HUES6 (cell line): ENCODE results near the gene JPT2.

Source experiments
- H3K27ac ChIP-seq: 2 replicates; pipeline ENCODE4 v1.7.0; 2013; ENCODE audit warnings: low read depth, mild to moderate bottlenecking, low read length, inconsistent platforms
- H3K27me3 ChIP-seq: 2 replicates; pipeline ENCODE4 v1.6.1; 2013; ENCODE audit warnings: low read length; ENCODE audit not compliant: control insufficient read depth, insufficient read depth
- H3K36me3 ChIP-seq: 2 replicates; pipeline ENCODE4 v1.6.1; 2013; ENCODE audit warnings: low read length; ENCODE audit not compliant: control insufficient read depth, insufficient read depth
- H3K4me1 ChIP-seq: 2 replicates; pipeline ENCODE4 v1.6.1; 2013; ENCODE audit warnings: low read length; ENCODE audit not compliant: control insufficient read depth, insufficient read depth
- H3K4me3 ChIP-seq: 2 replicates; pipeline ENCODE4 v1.5.1; 2013; ENCODE audit warnings: low read depth, low read length
- H3K9ac ChIP-seq: one replicate; pipeline ENCODE4 v1.6.1; 2013; ENCODE audit warnings: mild to moderate bottlenecking, low read length
- H3K9me3 ChIP-seq: 2 replicates; pipeline ENCODE4 v1.6.1; 2013; ENCODE audit warnings: low read depth, low read length; ENCODE audit not compliant: control insufficient read depth, insufficient read depth

JPT2 gene

GRCh38 chr16:1653023-1653422 is 25.1 kb upstream of the JPT2 start:
- H3K27me3 ChIP-seq: no peaks in the 10 kb centered on the region
- H3K4me1 ChIP-seq: no peaks in the 10 kb centered on the region
- H3K27ac ChIP-seq: no peak overlapping the region
- H3K9me3 ChIP-seq: no peaks in the 10 kb centered on the region
- H3K4me3 ChIP-seq: no peak overlapping the region
- peaks cover 75% of the 10 kb centered on the region for H3K36me3 ChIP-seq
- H3K9ac ChIP-seq: no peak overlapping the region

GRCh38 chr16:1654505-1655268 is 23.4 kb upstream of the JPT2 start:
- Histone ChIP-seq H3K27ac (no peak overlapping the region), H3K4me1 (no peaks in the 10 kb centered on the region), H3K4me3 (no peak overlapping the region), H3K27me3 (no peaks in the 10 kb centered on the region), H3K9me3 (no peaks in the 10 kb centered on the region), H3K9ac (no peak overlapping the region), H3K36me3 (peaks cover 88% of the 10 kb centered on the region)

- no peak overlapping the region for H3K27ac ChIP-seq
- no peak overlapping the region for H3K4me3 ChIP-seq
- H3K9me3 ChIP-seq: no peaks in the 10 kb centered on the region
- no peak overlapping the region for H3K9ac ChIP-seq
- no peaks in the 10 kb centered on the region for H3K4me1 ChIP-seq
- peaks cover 91% of the 10 kb centered on the region for H3K36me3 ChIP-seq
- H3K27me3 ChIP-seq: no peaks in the 10 kb centered on the region
Measured at GRCh38 chr16:1655269-1655807, 22.7 kb upstream of the JPT2 start.

GRCh38 chr16:1655909-1656807 is 21.9 kb upstream of the JPT2 start:
- Histone ChIP-seq H3K9ac (no peak overlapping the region), H3K4me3 (no peak overlapping the region), H3K36me3 (peaks cover 88% of the 10 kb centered on the region), H3K4me1 (no peaks in the 10 kb centered on the region), H3K9me3 (no peaks in the 10 kb centered on the region), H3K27ac (no peak overlapping the region), H3K27me3 (no peaks in the 10 kb centered on the region)

- no peak overlapping the region for H3K9ac ChIP-seq
- no peak overlapping the region for H3K27ac ChIP-seq
- H3K9me3 ChIP-seq: no peaks in the 10 kb centered on the region
- H3K36me3 ChIP-seq: peaks cover 85% of the 10 kb centered on the region
- no peaks in the 10 kb centered on the region for H3K4me1 ChIP-seq
- H3K27me3 ChIP-seq: no peaks in the 10 kb centered on the region
- no peak overlapping the region for H3K4me3 ChIP-seq
Measured at GRCh38 chr16:1656808-1657617, 21.1 kb upstream of the JPT2 start.

GRCh38 chr16:1657841-1658240 is 20.2 kb upstream of the JPT2 start:
- Histone ChIP-seq H3K9ac (no peak overlapping the region), H3K27ac (no peak overlapping the region), H3K9me3 (no peaks in the 10 kb centered on the region), H3K27me3 (no peaks in the 10 kb centered on the region), H3K4me1 (no peaks in the 10 kb centered on the region), H3K36me3 (peaks cover 85% of the 10 kb centered on the region), H3K4me3 (no peak overlapping the region)

- H3K36me3 ChIP-seq: peaks cover 91% of the 10 kb centered on the region
- no peaks in the 10 kb centered on the region for H3K4me1 ChIP-seq
- H3K27me3 ChIP-seq: no peaks in the 10 kb centered on the region
- no peak overlapping the region for H3K27ac ChIP-seq
- H3K4me3 ChIP-seq: no peak overlapping the region
- H3K9ac ChIP-seq: no peak overlapping the region
- H3K9me3 ChIP-seq: no peaks in the 10 kb centered on the region
Measured at GRCh38 chr16:1659031-1659430, 19.0 kb upstream of the JPT2 start.

- H3K4me3 ChIP-seq: no peak overlapping the region
- H3K36me3 ChIP-seq: peaks cover 91% of the 10 kb centered on the region
- H3K9ac ChIP-seq: no peak overlapping the region
- H3K27ac ChIP-seq: no peak overlapping the region
- no peaks in the 10 kb centered on the region for H3K4me1 ChIP-seq
- no peaks in the 10 kb centered on the region for H3K27me3 ChIP-seq
- H3K9me3 ChIP-seq: no peaks in the 10 kb centered on the region
Measured at GRCh38 chr16:1661826-1662225, 16.3 kb upstream of the JPT2 start.

GRCh38 chr16:1662543-1662942 is 15.5 kb upstream of the JPT2 start:
- Histone ChIP-seq H3K4me3 (no peak overlapping the region), H3K36me3 (peaks cover 91% of the 10 kb centered on the region), H3K27me3 (no peaks in the 10 kb centered on the region), H3K9me3 (no peaks in the 10 kb centered on the region), H3K4me1 (no peaks in the 10 kb centered on the region), H3K27ac (no peak overlapping the region), H3K9ac (no peak overlapping the region)

- Histone ChIP-seq H3K36me3 (peaks cover 91% of the 10 kb centered on the region), H3K9ac (no peak overlapping the region)
Measured at GRCh38 chr16:1665829-1666228, 12.2 kb upstream of the JPT2 start.

More at GRCh38 chr16:1665829-1666228, 12.2 kb upstream of the JPT2 start:
- H3K27ac ChIP-seq: no peak overlapping the region
- no peak overlapping the region for H3K4me3 ChIP-seq
- no peaks in the 10 kb centered on the region for H3K27me3 ChIP-seq
- no peaks in the 10 kb centered on the region for H3K9me3 ChIP-seq
- no peaks in the 10 kb centered on the region for H3K4me1 ChIP-seq
